ENCODE results near the gene SNX7.
A peak's percentile ranks its signal among the peaks of the same experiment; 100 is the strongest.

SNX7 gene

DNA sequence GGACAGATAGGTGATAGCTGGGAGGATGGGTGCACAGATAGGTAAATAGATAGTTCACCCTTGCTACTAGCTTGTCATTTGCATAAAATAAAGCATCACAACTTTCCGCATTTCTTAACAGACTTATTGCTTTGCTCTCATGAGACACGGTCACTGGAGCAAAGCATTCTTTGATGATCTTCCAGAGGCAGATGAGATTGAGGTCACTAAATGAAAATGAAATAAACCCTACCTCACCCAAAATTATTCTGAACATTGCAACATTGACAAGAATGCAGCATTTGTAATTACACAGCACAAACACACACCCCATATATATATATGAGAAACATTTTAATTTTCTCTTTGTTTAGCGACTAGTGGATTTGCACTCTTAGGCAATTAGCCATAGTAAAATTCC is 107.6 kb downstream of the SNX7 start:
- DNase-seq = no peak

DNA sequence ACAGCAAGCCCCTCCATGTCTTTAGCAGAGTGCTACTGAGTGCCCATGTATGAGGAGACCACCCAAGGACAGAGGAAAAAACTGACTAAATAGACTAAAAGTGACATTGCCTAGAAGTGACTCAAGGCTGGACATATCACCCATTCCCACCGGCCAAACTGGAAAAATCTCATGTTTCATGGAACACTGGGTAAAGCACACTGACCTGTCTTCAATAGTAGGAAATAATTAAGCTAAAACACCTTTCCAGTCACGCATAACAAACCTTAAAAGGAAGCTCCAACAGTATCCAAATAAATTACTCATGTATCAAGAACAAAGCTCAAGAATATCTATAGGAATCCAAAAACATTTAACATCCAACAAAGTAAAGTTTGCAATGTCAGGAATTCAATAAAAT is 120.4 kb downstream of the SNX7 start:
- no peak for DNase-seq

DNA sequence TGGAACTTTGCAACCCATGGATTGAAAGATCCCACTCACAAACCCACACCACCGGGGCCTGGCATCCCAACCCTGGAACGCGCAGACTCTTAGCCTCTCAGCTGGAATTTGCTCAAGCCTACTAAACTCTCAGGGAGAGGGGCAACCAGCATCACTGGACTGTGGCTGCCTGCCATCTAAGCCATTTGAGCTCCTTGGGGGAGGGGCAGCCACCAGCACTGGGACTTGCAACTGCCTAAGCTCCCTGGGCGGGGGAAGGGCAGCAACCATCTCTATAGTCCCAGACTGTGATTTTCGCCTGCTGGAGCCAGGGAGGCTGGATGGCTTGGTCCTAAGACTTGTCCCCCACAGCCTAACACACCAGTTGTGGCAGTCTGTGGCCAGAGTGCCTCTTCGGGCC is 122.3 kb downstream of the SNX7 start:
- no peak for DNase-seq

DNA sequence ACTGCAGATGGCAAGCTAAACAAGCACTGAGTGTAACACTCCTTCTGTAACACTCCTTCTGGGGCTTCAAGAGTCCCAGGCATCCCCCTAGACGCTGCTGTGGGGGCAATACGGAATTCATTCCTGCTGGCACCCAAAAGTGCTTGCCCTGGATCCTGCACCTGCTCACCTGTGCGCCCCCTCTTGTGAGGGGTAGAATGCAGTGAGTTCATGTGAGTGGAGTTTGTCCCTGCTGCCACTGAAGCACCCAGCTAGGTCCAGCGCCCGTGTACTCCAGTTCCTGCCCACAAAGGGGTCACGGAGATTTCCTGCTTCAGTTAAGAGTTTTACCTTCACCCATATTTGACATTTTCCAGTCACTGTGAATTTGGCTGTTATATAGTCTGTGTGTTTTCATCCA is 130.0 kb downstream of the SNX7 start:
- DNase-seq = no peak

DNA sequence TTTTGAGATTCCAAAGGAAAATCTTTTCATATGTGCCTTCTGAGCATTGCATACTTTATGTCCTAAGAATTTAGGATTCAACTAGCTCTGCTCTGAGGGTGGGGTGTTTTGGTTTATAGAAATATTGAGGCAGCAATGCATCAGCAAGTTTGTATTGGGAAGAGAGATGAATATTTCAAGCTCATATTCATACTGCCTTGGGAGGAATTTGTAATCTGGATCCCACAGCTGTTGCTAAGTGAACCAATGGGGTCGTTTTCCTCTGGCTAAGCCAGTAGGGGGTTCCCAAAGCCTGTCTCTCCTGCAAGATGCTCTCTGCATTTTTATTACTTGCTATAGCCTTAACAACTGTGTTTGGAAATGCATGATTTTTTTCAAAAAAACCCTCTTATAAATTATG is 130.6 kb downstream of the SNX7 start:
- no peak for DNase-seq

DNA sequence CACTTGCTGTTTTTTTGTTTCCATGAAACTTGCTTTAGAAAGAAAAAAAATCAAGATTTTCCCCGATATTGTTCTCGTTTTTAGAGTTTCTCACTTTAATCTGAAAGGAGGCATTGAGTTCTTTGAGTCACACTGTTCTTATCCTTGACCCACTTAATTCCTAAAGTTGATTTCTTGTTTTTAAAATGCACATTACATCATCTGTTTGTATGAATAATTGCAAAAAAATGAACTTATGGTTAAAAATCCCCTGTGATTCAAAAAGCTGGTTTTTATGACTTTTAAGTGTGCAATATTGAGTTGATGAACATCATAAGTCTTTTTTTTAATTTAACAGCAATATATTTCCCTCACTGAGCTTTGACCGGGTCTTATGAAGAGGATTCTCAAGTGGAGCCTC is 131.6 kb downstream of the SNX7 start:
- DNase-seq = no peak

DNA sequence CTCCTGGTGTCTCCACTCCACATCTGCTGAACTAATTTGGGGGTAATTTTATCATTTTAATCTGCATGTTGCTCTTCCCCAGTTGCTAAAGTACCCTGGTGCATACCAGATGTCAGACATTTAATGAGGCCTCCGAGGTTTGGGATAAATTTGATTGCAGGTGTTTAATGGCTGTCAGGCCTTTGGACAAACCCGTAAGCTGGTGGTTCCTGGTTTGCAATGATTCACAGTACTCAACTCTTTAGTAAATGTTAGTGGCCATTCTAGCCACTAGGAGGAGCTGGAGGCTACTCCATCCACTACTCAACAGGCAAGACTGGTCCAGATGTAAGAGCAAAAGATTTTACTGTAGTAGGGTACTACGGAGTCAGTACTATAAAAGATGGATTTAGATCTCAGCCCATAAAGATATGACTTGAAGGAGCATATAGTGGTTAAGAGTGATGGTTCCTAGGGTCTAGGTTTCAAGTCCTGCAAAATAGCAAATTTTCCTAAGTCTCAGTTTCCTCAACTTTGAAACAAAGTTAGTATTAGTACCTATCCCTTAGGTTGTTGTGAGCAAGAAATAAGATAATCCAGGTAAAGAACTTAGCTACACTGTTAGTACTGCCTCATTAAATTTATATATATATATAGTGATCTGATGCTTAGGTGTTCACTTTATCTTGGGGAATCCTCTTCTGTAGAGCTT is 132.8 kb downstream of the SNX7 start:
- DNase-seq = peak in 6 of 14 donors; percentile 2 to 20 (median 5)

DNA sequence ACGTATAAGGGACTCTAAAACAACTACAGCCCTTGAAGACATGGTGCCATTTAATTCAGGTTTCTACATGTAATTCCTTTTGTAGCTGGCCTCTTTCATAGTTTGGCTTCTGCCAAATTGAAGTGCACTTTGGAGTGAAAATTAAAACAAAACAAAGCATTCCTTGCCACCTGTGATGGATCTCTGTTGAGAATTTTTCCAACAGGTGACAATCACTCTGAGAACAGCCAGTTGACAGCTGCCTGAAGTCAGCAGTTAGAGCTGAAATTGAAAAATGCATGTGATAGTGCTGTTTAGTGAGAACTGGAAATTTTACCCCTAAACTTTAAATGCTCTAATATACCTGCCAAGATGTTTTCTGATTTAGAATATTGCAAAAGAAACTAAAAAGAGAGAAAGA is 134.5 kb downstream of the SNX7 start:
- DNase-seq = no peak

DNA sequence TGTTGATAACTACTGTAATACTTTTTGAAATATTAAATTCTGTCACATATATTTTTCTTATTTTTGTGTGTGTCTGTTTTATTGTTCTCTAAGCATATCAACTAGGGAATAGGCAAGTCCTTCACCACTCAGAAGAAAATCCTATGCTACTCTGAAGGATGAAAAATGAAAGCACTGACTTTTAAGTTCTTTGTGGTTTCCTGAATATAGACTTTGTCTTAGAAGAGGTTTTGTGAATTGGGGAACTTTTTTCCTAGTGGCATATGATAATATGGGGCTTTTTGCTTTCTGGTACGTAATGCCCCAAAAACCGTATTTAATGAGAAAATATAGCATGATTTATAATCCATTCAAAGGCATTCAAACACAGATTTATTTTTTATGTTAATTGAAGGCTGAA is 136.0 kb downstream of the SNX7 start:
- DNase-seq = no peak
